ENCODE results near the gene CYP4A22.

DNA sequence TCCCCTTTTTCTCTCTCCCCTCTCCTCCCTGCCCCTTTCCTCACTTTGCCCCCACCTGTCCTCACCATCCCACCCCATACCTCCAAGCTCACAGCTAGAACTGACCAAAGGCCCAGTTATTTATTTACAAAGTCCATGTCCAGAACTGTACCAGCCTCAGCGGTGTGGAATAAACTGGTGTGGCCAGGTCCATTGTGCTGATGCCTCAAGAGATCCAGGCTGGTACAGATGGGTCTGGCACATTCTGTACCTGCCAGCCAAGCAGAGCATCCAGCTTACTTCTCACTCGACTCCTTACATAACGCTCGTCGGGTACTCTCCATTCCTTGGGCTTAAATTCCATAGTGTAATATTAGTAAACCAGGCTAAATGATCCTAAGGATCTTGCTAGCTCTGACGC is 40.8 kb downstream of the CYP4A22 start:
- TF ChIP-seq, protein P1, sequence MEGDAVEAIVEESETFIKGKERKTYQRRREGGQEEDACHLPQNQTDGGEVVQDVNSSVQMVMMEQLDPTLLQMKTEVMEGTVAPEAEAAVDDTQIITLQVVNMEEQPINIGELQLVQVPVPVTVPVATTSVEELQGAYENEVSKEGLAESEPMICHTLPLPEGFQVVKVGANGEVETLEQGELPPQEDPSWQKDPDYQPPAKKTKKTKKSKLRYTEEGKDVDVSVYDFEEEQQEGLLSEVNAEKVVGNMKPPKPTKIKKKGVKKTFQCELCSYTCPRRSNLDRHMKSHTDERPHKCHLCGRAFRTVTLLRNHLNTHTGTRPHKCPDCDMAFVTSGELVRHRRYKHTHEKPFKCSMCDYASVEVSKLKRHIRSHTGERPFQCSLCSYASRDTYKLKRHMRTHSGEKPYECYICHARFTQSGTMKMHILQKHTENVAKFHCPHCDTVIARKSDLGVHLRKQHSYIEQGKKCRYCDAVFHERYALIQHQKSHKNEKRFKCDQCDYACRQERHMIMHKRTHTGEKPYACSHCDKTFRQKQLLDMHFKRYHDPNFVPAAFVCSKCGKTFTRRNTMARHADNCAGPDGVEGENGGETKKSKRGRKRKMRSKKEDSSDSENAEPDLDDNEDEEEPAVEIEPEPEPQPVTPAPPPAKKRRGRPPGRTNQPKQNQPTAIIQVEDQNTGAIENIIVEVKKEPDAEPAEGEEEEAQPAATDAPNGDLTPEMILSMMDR (IDR thresholded peaks at IDR 0.05), result no peak
- no peak for TF ChIP-seq POLR2A (IDR thresholded peaks at IDR 0.05)

Data from Peyer's patch (tissue), 4 donors.